Heart right ventricle (tissue), 16 donors: ENCODE results near the gene KIAA0319L. TPM values are rescaled to one million over a fixed set of nuclear protein-coding genes. Genes with fewer than 3 reads are reported as not detected.
A peak's percentile ranks its signal among the peaks of the same experiment; 100 is the strongest.

ENCODE experiments used
- ATAC-seq, 8 donors: fragments of 200-7000 bp; cut with Tn5 transposase; one replicate each; pipeline ENCODE4 v1.9.1; 2020; ENCODE audit warnings: mild to moderate bottlenecking in 8 of 8, moderate library complexity in 8 of 8, moderate number of reproducible peaks in 1 of 8
- DNase-seq, 2 donors: peaks; one replicate each; pipeline ENCODE4 v3.0.0-alpha.2; 2020
- H3K27ac ChIP-seq, 10 donors: fragments of 200-600 bp; sonication (generic) in 2 of 10; one replicate each; pipeline versions ENCODE4 v1.5.0 to v1.8.0; 2020 to 2022; ENCODE audit warnings: mild to moderate bottlenecking in 3 of 10
- H3K27me3 ChIP-seq, 7 donors: fragments of 200-600 bp; one replicate each; pipeline ENCODE4 v1.8.0; 2021 to 2022; ENCODE audit warnings: mild to moderate bottlenecking in 2 of 7
- H3K36me3 ChIP-seq, 9 donors: fragments of 200-600 bp; sonication (generic) in 1 of 9; one replicate each; pipeline versions ENCODE4 v1.5.0 to v1.8.0; 2020 to 2022; ENCODE audit warnings: mild to moderate bottlenecking in 2 of 9
- H3K4me1 ChIP-seq, 9 donors: fragments of 200-600 bp; sonication (generic) in 1 of 9; one replicate each; pipeline versions ENCODE4 v1.5.0 to v1.8.0; 2020 to 2022; ENCODE audit warnings: mild to moderate bottlenecking in 4 of 9
- H3K4me3 ChIP-seq, 10 donors: fragments of 200-600 bp; sonication (generic) in 2 of 10; one replicate each; pipeline versions ENCODE4 v1.5.0 to v1.8.0; 2020 to 2022; ENCODE audit warnings: mild to moderate bottlenecking in 7 of 10, moderate library complexity in 2 of 10
- H3K9me3 ChIP-seq, 11 donors: fragments of 200-600 bp in 10 of 11; sonication (generic) in 2 of 11; one replicate each; pipeline versions ENCODE4 v1.5.0 to v1.8.0; 2013 to 2022; ENCODE audit warnings: mild to moderate bottlenecking in 2 of 11, control low read depth in 1 of 11, moderate library complexity in 1 of 11
- CTCF ChIP-seq, 9 donors: fragments of 200-600 bp; sonication (generic) in 2 of 9; IDR thresholded peaks; one replicate each; pipeline versions ENCODE4 v1.5.0 to v1.8.0; 2021 to 2022; ENCODE audit warnings: antibody characterized with exemption in 9 of 9, mild to moderate bottlenecking in 5 of 9, moderate library complexity in 1 of 9
- WGBS, 2 donors: extraction: QIAGEN DNeasy Blood & Tissue Kit; methylation state at CpG; one replicate each; pipeline ENCODE4 v1.1.7; 2013; ENCODE audit warnings: inconsistent platforms in 1 of 2; 5-methylcytosine and 5-hydroxymethylcytosine counted together
- intact Hi-C, 10 donors: fragments of 100-400 bp; cut with DNase I; formaldehyde crosslinking; loops; one replicate each; pipeline versions ENCODE4 v1.11.1 to v1.14.2; 2022
- polyA plus RNA-seq, 2 donors: library from polyadenylated mRNA; stranded (reverse); fragments of 200-250 nt; gene quantifications; one replicate each; pipeline ENCODE4 v1.2.3, GENCODE V29; 2013
- total RNA-seq, 10 donors: library from RNA; stranded (reverse); fragmentation: NEBNext Ultra II Directional in 3 of 10; extraction: Animal tissue kit (Norgen Biotek cat#: 25700) in 3 of 10; gene quantifications; one replicate each; pipeline versions ENCODE4 v1.2.1 to v1.2.4, GENCODE V29; 2021 to 2023
- donor health status: Arrhythmogenic right ventricular cardiomyopathy.
- donor health status: ischemic (EF 13 %, LVEDD 7.1; RV severe dilation, severe dysfunction).
- donor health status: healthy with polysubstance abuse.
- donor health status: DM: no; HTN: yes; CAD: no.
- donor health status: DM: no; HTN: no; CAD: no.
- donor health status: ischemic (EF 25% LVEDD 6.9; RV normal size, moderate dysfunction).
- donor health status: ischemic (EF 25% LVEDD 5.7; RV mildly dilated, moderate dysfunction).
- donor health status: healthy.
- donor health status: DM: yes; HTN: yes; CAD: no.
- donor health status: Ischemic cardiomyopathy.
- donor health status: ischemic (EF 35%, LVEDD 5.7; RV mildly dilated, moderate dysfunction).
- donor health status: nonischemic (EF 11% LVEDD 7.7; RV severe dilation, severe dysfunction).
- donor health status: DM: yes; HTN: yes; CAD: no.
- donor health status: PGD.
- donor health status: ischemic (EF 29% LVEDD 5.4; RV normal size, mild dysfunction).
- donor health status: nonischemic (EF 23%, LVEDD 6.1; RV moderate dilation, normal function).

Gene KIAA0319L
- total and polyA plus RNA-seq, 12 donors: 26.0 to 84.3 (median 74.9) TPM

- Histone ChIP-seq H3K4me3 (no peak overlapping the region), H3K36me3 (peaks cover 0 to 20% (median 0%) of the 10 kb centered on the region in 9 donors), H3K4me1 (peaks cover 0 to 21% (median 8%) of the 10 kb centered on the region in 9 donors), H3K9me3 (no peaks in the 10 kb centered on the region), H3K27me3 (peaks cover 19 to 59% (median 45%) of the 10 kb centered on the region in 7 donors), H3K27ac (no peak overlapping the region)
- intact Hi-C loops: loop anchor here (2.0 to 10.0 kb wide), 8 partner anchors 119 to 773 kb away; no protein-coding TSS in a partner anchor
- 67 to 77% methylated on average over 1 of the region's 1 CpG for WGBS, 2 donors
- DNase-seq (no peak), ATAC-seq (no peak)
- TF ChIP-seq CTCF (IDR thresholded peaks at IDR 0.05): no peak
Observed at GRCh38 chr1:35569936-35570335, 12.7 kb upstream of the KIAA0319L start.

- peak; percentile 53 to 89 (median 85) for TF ChIP-seq CTCF (IDR thresholded peaks at IDR 0.05)
- peak; percentile 12 to 69 (median 60) for ATAC-seq
- Histone ChIP-seq H3K4me3 (no peak overlapping the region), H3K4me1 (peaks cover 0 to 19% (median 8%) of the 10 kb centered on the region in 9 donors), H3K9me3 (no peaks in the 10 kb centered on the region), H3K27me3 (peaks cover 12 to 49% (median 37%) of the 10 kb centered on the region in 7 donors), H3K36me3 (peaks cover 0 to 30% (median 0%) of the 10 kb centered on the region in 9 donors), H3K27ac (no peak overlapping the region)
- peak in 1 of 2 donors; percentile 51 for DNase-seq
- 22 to 25% methylated on average over 4 of the region's 4 CpGs for WGBS, 2 donors
- intact Hi-C loops: loop anchor here in 9 of 10 donors (2.0 to 10.0 kb wide), 8 partner anchors 118 to 772 kb away; no protein-coding TSS in a partner anchor
Observed at GRCh38 chr1:35568975-35569395, 11.8 kb upstream of the KIAA0319L start.

GRCh38 chr1:35567947-35568558, 10.8 kb upstream of the KIAA0319L start:
- no peaks in the 10 kb centered on the region for H3K9me3 ChIP-seq
- H3K27me3 ChIP-seq: peaks cover 3 to 40% (median 28%) of the 10 kb centered on the region in 7 donors
- H3K27ac ChIP-seq: no peak overlapping the region
- TF ChIP-seq CTCF (IDR thresholded peaks at IDR 0.05): no peak
- ATAC-seq: no peak
- 63 to 66% methylated on average over 9 of the region's 9 CpGs for WGBS, 2 donors
- no peak for DNase-seq
- intact Hi-C loops: loop anchor here in 9 of 10 donors (2.0 to 10.0 kb wide), 9 partner anchors 117 to 771 kb away; no protein-coding TSS in a partner anchor
- peaks cover 0 to 11% (median 5%) of the 10 kb centered on the region in 9 donors for H3K4me1 ChIP-seq
- H3K4me3 ChIP-seq: no peak overlapping the region
- peaks cover 0 to 39% (median 0%) of the 10 kb centered on the region in 9 donors for H3K36me3 ChIP-seq

- no peak overlapping the region for H3K27ac ChIP-seq
- no peaks in the 10 kb centered on the region for H3K9me3 ChIP-seq
- no peak overlapping the region for H3K4me3 ChIP-seq
- peaks cover 0 to 17% (median 4%) of the 10 kb centered on the region in 7 donors for H3K27me3 ChIP-seq
- peaks cover 0 to 23% (median 2%) of the 10 kb centered on the region in 9 donors for H3K4me1 ChIP-seq
- TF ChIP-seq CTCF (IDR thresholded peaks at IDR 0.05): no peak
- DNase-seq: no peak
- intact Hi-C loops: loop anchor here in 9 of 10 donors (2.0 to 10.0 kb wide), 8 partner anchors 113 to 768 kb away; no protein-coding TSS in a partner anchor
- ATAC-seq: no peak
- WGBS, 2 donors: 90% methylated on average over 11 of the region's 11 CpGs
- H3K36me3 ChIP-seq: peaks cover 0 to 57% (median 0%) of the 10 kb centered on the region in 9 donors
Observed at GRCh38 chr1:35565742-35566133, 8.5 kb upstream of the KIAA0319L start.
